ENCODE data around the gene KNSTRN.

DNA sequence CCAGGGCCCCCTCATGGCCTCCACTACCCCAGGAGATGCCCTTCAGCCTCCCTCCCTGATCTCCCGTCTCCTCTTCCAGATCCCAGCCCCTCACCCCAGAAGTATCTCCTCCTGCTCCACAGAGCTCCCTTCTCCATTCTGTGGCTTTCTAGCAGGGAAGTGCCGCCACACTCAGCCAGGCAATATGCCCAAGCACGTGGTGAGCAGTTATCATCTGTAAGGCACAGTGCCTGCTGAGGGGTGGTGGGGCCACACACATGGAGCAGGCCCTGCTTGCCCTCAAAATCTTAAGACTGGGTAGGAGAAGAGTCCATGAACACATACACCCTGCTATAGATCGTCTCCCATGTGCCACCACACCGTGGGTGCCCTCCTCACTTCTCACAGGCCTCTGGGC lies 34.0 kb upstream of the KNSTRN start:
- TF ChIP-seq, protein P1, sequence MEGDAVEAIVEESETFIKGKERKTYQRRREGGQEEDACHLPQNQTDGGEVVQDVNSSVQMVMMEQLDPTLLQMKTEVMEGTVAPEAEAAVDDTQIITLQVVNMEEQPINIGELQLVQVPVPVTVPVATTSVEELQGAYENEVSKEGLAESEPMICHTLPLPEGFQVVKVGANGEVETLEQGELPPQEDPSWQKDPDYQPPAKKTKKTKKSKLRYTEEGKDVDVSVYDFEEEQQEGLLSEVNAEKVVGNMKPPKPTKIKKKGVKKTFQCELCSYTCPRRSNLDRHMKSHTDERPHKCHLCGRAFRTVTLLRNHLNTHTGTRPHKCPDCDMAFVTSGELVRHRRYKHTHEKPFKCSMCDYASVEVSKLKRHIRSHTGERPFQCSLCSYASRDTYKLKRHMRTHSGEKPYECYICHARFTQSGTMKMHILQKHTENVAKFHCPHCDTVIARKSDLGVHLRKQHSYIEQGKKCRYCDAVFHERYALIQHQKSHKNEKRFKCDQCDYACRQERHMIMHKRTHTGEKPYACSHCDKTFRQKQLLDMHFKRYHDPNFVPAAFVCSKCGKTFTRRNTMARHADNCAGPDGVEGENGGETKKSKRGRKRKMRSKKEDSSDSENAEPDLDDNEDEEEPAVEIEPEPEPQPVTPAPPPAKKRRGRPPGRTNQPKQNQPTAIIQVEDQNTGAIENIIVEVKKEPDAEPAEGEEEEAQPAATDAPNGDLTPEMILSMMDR (IDR thresholded peaks at IDR 0.05), result no peak
- TF ChIP-seq EP300 (IDR thresholded peaks at IDR 0.05), result no peak
